PC-9 (cell line): ENCODE data around the gene SLC22A1. TPM values are rescaled to one million over a fixed set of nuclear protein-coding genes. Genes with fewer than 3 reads are reported as not detected.

Source experiments
- BruUV-seq: library from RNA; stranded (reverse); fragments of 400-500 nt; replicated peaks from 2 replicates; lab custom pipeline; 2021; lab: Mats Ljungman, UMichigan
- CTCF ChIA-PET: fragments of 300-600 bp; sonication (Branson Sonifier 250); formaldehyde crosslinking; loops from one replicate; lab custom pipeline; 2022; ENCODE audit warnings: antibody characterized with exemption; lab: Charles Lee
- POLR2A ChIA-PET: fragments of 300-600 bp; sonication (Branson Sonifier 250); formaldehyde crosslinking; loops from one replicate; lab custom pipeline; 2022; ENCODE audit warnings: antibody characterized with exemption; ENCODE audit not compliant: unreplicated experiment; lab: Charles Lee
- DNase-seq, 2 experiments: peaks; one replicate each; pipeline versions ENCODE4 v3.0.0 to v3.0.0-alpha.2; 2015 to 2022; ENCODE audit warnings: mixed read lengths in 1 of 2
- H2AFZ ChIP-seq: fragments of 200-600 bp; sonication (generic); 2 replicates; pipeline ENCODE4 v1.8.1; 2017; ENCODE audit warnings: antibody characterized with exemption
- H3F3A ChIP-seq: fragments of 200-600 bp; sonication (generic); 2 replicates; pipeline ENCODE4 v1.8.1; 2017; ENCODE audit warnings: antibody characterized with exemption, mild to moderate bottlenecking, low read depth; ENCODE audit not compliant: insufficient read depth
- H3K27ac ChIP-seq: fragments of 200-600 bp; sonication (generic); 2 replicates; pipeline ENCODE4 v1.6.1; 2016; ENCODE audit warnings: mixed run types
- H3K27me3 ChIP-seq: fragments of 200-600 bp; sonication (generic); 2 replicates; pipeline ENCODE4 v1.6.1; 2016; ENCODE audit warnings: low read depth, mixed run types; ENCODE audit not compliant: insufficient read depth
- H3K36me3 ChIP-seq: fragments of 200-600 bp; sonication (generic); 2 replicates; pipeline ENCODE4 v1.6.1; 2016; ENCODE audit warnings: low read depth, mixed run types
- H3K4me1 ChIP-seq: fragments of 200-600 bp; sonication (generic); replicated peaks from 2 replicates; pipeline ENCODE4 v1.6.1; 2016; ENCODE audit warnings: mixed run types; ENCODE audit not compliant: insufficient read depth
- H3K4me2 ChIP-seq: fragments of 200-600 bp; sonication (generic); 2 replicates; pipeline ENCODE4 v1.6.1; 2017; ENCODE audit warnings: mixed run types
- H3K4me3 ChIP-seq: fragments of 200-600 bp; sonication (generic); 2 replicates; pipeline ENCODE4 v1.6.1; 2016; ENCODE audit warnings: mixed run types
- H3K79me2 ChIP-seq: fragments of 200-600 bp; sonication (generic); 2 replicates; pipeline ENCODE4 v1.6.1; 2017; ENCODE audit warnings: low read depth, mixed run types
- H3K9me2 ChIP-seq: fragments of 200-600 bp; sonication (generic); 2 replicates; pipeline ENCODE4 v1.8.1; 2017; ENCODE audit warnings: mild to moderate bottlenecking; ENCODE audit not compliant: insufficient read depth
- H3K9me3 ChIP-seq: fragments of 200-600 bp; sonication (generic); 2 replicates; pipeline ENCODE4 v1.8.1; 2016; ENCODE audit warnings: low read depth; ENCODE audit not compliant: insufficient read depth
- H4K20me1 ChIP-seq: fragments of 200-600 bp; sonication (generic); 2 replicates; pipeline ENCODE4 v1.8.1; 2017; ENCODE audit not compliant: insufficient read depth
- CTCF ChIP-seq: fragments of 200-600 bp; sonication (generic); conservative IDR thresholded peaks from 2 replicates; pipeline ENCODE4 v1.6.1; 2017; ENCODE audit warnings: mixed run types, antibody characterized with exemption, mild to moderate bottlenecking, moderate library complexity
- EZH2 ChIP-seq: fragments of 200-600 bp; sonication (generic); IDR thresholded peaks from 2 replicates; pipeline ENCODE4 v1.8.0; 2017; ENCODE audit warnings: antibody characterized with exemption, low read depth
- intact Hi-C: fragments of 100-400 bp; cut with micrococcal nuclease; formaldehyde crosslinking; loops from one replicate; pipeline ENCODE4 v1.10.0; 2022; ENCODE audit not compliant: unreplicated experiment
- total RNA-seq: library from RNA; stranded (reverse); gene quantifications from 2 replicates; pipeline ENCODE4 v1.2.3, GENCODE V29; 2021

SLC22A1 gene
- total RNA-seq, 1 experiment from 2014 or later = not detected

GRCh38 chr6:160134779-160135547 is 13.3 kb downstream of the SLC22A1 start:
- ChIA-PET POLR2A (no interaction called here), CTCF (no interaction called here)
- Histone ChIP-seq H3K4me2 (no peak overlapping the region), H3F3A (peaks cover 10% of the 10 kb centered on the region; the same call in 1 of the 2 replicates), H3K4me1 (peaks cover 17% of the 10 kb centered on the region), H2AFZ (no peak overlapping the region), H4K20me1 (no peaks in the 10 kb centered on the region), H3K27ac (no peak overlapping the region), H3K36me3 (no peaks in the 10 kb centered on the region), H3K4me3 (no peak overlapping the region), H3K9me2 (no peaks in the 10 kb centered on the region), H3K9me3 (no peaks in the 10 kb centered on the region), H3K79me2 (no peaks in the 10 kb centered on the region), H3K27me3 (no peaks in the 10 kb centered on the region)
- intact Hi-C loops = no loop called here
- TF ChIP-seq CTCF = no peak
- TF ChIP-seq EZH2 = no peak
- DNase-seq = no peak
- BruUV-seq = no TSS peak

- ChIA-PET POLR2A (no interaction called here), CTCF (no interaction called here)
- no peak for TF ChIP-seq EZH2
- no peak for TF ChIP-seq CTCF
- no peaks in the 10 kb centered on the region for H4K20me1 ChIP-seq
- H3K4me3 ChIP-seq = no peak overlapping the region
- no peaks in the 10 kb centered on the region for H3K36me3 ChIP-seq
- BruUV-seq = no TSS peak
- H3K9me2 ChIP-seq = no peaks in the 10 kb centered on the region
- no peak overlapping the region for H3K4me2 ChIP-seq
- H2AFZ ChIP-seq = no peak overlapping the region
- DNase-seq = no peak
- no peaks in the 10 kb centered on the region for H3K79me2 ChIP-seq
- peaks cover 22% of the 10 kb centered on the region for H3K4me1 ChIP-seq
- no peak overlapping the region for H3K27ac ChIP-seq
- peaks cover 10% of the 10 kb centered on the region; the same call in 1 of the 2 replicates for H3F3A ChIP-seq
- H3K27me3 ChIP-seq = no peaks in the 10 kb centered on the region
- intact Hi-C loops = no loop called here
- H3K9me3 ChIP-seq = no peaks in the 10 kb centered on the region
Observed at GRCh38 chr6:160135907-160136655, 14.5 kb downstream of the SLC22A1 start.

- H3K27me3 ChIP-seq = no peaks in the 10 kb centered on the region
- DNase-seq = no peak
- intact Hi-C loops = no loop called here
- no peaks in the 10 kb centered on the region for H4K20me1 ChIP-seq
- no peaks in the 10 kb centered on the region for H3K36me3 ChIP-seq
- H3K79me2 ChIP-seq = no peaks in the 10 kb centered on the region
- no peaks in the 10 kb centered on the region for H3K9me2 ChIP-seq
- no peak overlapping the region for H2AFZ ChIP-seq
- H3K9me3 ChIP-seq = no peaks in the 10 kb centered on the region
- H3K27ac ChIP-seq = no peak overlapping the region
- H3K4me2 ChIP-seq = no peak overlapping the region
- ChIA-PET POLR2A (no interaction called here), CTCF (interaction anchor here (1.3 kb wide), 1 partner anchor 318 kb away, joined by 3 read pairs; no protein-coding TSS in a partner anchor)
- no TSS peak for BruUV-seq
- no peak for TF ChIP-seq CTCF
- no peak for TF ChIP-seq EZH2
- no peak overlapping the region for H3K4me3 ChIP-seq
- H3K4me1 ChIP-seq = peaks cover 22% of the 10 kb centered on the region
- H3F3A ChIP-seq = peaks cover 10% of the 10 kb centered on the region; the same call in 1 of the 2 replicates
Observed at GRCh38 chr6:160137130-160137988, 15.7 kb downstream of the SLC22A1 start.
